ENCODE results near the gene NPAS2. TPM values are rescaled to one million over a fixed set of nuclear protein-coding genes. Genes with fewer than 3 reads are reported as not detected.

NPAS2 gene
- total and polyA plus RNA-seq, 2 donors (not counting 1 experiment from before 2014, with no cell fraction given) = 3.6 to 4.9 TPM

GRCh38 chr2:100789361-100789760, 30.6 kb upstream of the NPAS2 start:
- TF ChIP-seq CTCF (conservative IDR thresholded peaks at IDR 0.05 in 1 of 2, IDR thresholded peaks at IDR 0.05 in 1 of 2; ENCODE audit: low read depth in 1 of 2, low read length in 2 of 2) = no peak
- no peak for TF ChIP-seq EZH2 (IDR thresholded peaks at IDR 0.05; ENCODE audit: low read length, missing control alignments)
- no peak overlapping the region for H3K27ac ChIP-seq (ENCODE audit: insufficient read depth, low read length)
- no peak overlapping the region for H3K4me2 ChIP-seq (ENCODE audit: extremely low read depth, insufficient read depth, low read length)
- no peak overlapping the region for H3K4me3 ChIP-seq (replicated peaks in 1 of 4; ENCODE audit: control extremely low read depth in 1 of 4, insufficient read depth in 1 of 4, low read depth in 3 of 4, low read length in 4 of 4)
- no peak for DNase-seq (ENCODE audit: low read depth in 2 of 2)
- no peaks in the 10 kb centered on the region for H3K36me3 ChIP-seq (ENCODE audit: control insufficient read depth, insufficient read depth, low read length)
- no peak overlapping the region for H3K9ac ChIP-seq (ENCODE audit: insufficient read depth, low read length)
- no peaks in the 10 kb centered on the region for H4K20me1 ChIP-seq (ENCODE audit: control insufficient read depth, extremely low read depth, insufficient read depth, low read length)
- no peaks in the 10 kb centered on the region for H3K79me2 ChIP-seq (ENCODE audit: control insufficient read depth, insufficient read depth, low read length)
- H3K27me3 ChIP-seq (ENCODE audit: control insufficient read depth, insufficient read depth, low read length) = no peaks in the 10 kb centered on the region
- H3K4me1 ChIP-seq (ENCODE audit: control insufficient read depth, extremely low read depth, insufficient read depth, low read length) = no peaks in the 10 kb centered on the region
- H2AFZ ChIP-seq (ENCODE audit: low read length) = no peak overlapping the region
- H3K9me3 ChIP-seq (ENCODE audit: control insufficient read depth, insufficient read depth, low read depth, low read length) = no peaks in the 10 kb centered on the region

GRCh38 chr2:100791294-100791935, 28.5 kb upstream of the NPAS2 start:
- no peaks in the 10 kb centered on the region for H3K79me2 ChIP-seq (ENCODE audit: control insufficient read depth, insufficient read depth, low read length)
- DNase-seq (ENCODE audit: low read depth in 2 of 2) = no peak

GRCh38 chr2:100791936-100792308, 28.0 kb upstream of the NPAS2 start:
- H4K20me1 ChIP-seq (ENCODE audit: control insufficient read depth, extremely low read depth, insufficient read depth, low read length) = no peaks in the 10 kb centered on the region
- no peak overlapping the region for H3K27ac ChIP-seq (ENCODE audit: insufficient read depth, low read length)
- no peak overlapping the region for H2AFZ ChIP-seq (ENCODE audit: low read length)
- no peaks in the 10 kb centered on the region for H3K9me3 ChIP-seq (ENCODE audit: control insufficient read depth, insufficient read depth, low read depth, low read length)
- H3K4me2 ChIP-seq (ENCODE audit: extremely low read depth, insufficient read depth, low read length) = no peak overlapping the region
- H3K36me3 ChIP-seq (ENCODE audit: control insufficient read depth, insufficient read depth, low read length) = no peaks in the 10 kb centered on the region
- H3K4me1 ChIP-seq (ENCODE audit: control insufficient read depth, extremely low read depth, insufficient read depth, low read length) = no peaks in the 10 kb centered on the region
- TF ChIP-seq EZH2 (IDR thresholded peaks at IDR 0.05; ENCODE audit: low read length, missing control alignments) (no peak), CTCF (conservative IDR thresholded peaks at IDR 0.05 in 1 of 2, IDR thresholded peaks at IDR 0.05 in 1 of 2; ENCODE audit: low read depth in 1 of 2, low read length in 2 of 2) (no peak)
- no peak for DNase-seq (ENCODE audit: low read depth in 2 of 2)
- no peaks in the 10 kb centered on the region for H3K79me2 ChIP-seq (ENCODE audit: control insufficient read depth, insufficient read depth, low read length)
- H3K9ac ChIP-seq (ENCODE audit: insufficient read depth, low read length) = no peak overlapping the region
- H3K27me3 ChIP-seq (ENCODE audit: control insufficient read depth, insufficient read depth, low read length) = peaks cover 3% of the 10 kb centered on the region
- no peak overlapping the region for H3K4me3 ChIP-seq (replicated peaks in 1 of 4; ENCODE audit: control extremely low read depth in 1 of 4, insufficient read depth in 1 of 4, low read depth in 3 of 4, low read length in 4 of 4)

More at GRCh38 chr2:100791294-100791935, 28.5 kb upstream of the NPAS2 start:
- TF ChIP-seq CTCF (conservative IDR thresholded peaks at IDR 0.05 in 1 of 2, IDR thresholded peaks at IDR 0.05 in 1 of 2; ENCODE audit: low read depth in 1 of 2, low read length in 2 of 2) (no peak), EZH2 (IDR thresholded peaks at IDR 0.05; ENCODE audit: low read length, missing control alignments) (no peak)
- Histone ChIP-seq H3K4me3 (replicated peaks in 1 of 4; ENCODE audit: control extremely low read depth in 1 of 4, insufficient read depth in 1 of 4, low read depth in 3 of 4, low read length in 4 of 4) (no peak overlapping the region), H3K4me1 (ENCODE audit: control insufficient read depth, extremely low read depth, insufficient read depth, low read length) (no peaks in the 10 kb centered on the region), H3K4me2 (ENCODE audit: extremely low read depth, insufficient read depth, low read length) (no peak overlapping the region), H2AFZ (ENCODE audit: low read length) (no peak overlapping the region), H3K9me3 (ENCODE audit: control insufficient read depth, insufficient read depth, low read depth, low read length) (no peaks in the 10 kb centered on the region), H3K9ac (ENCODE audit: insufficient read depth, low read length) (no peak overlapping the region), H3K27me3 (ENCODE audit: control insufficient read depth, insufficient read depth, low read length) (peaks cover under 1% of the 10 kb centered on the region), H3K27ac (ENCODE audit: insufficient read depth, low read length) (no peak overlapping the region), H4K20me1 (ENCODE audit: control insufficient read depth, extremely low read depth, insufficient read depth, low read length) (no peaks in the 10 kb centered on the region), H3K36me3 (ENCODE audit: control insufficient read depth, insufficient read depth, low read length) (no peaks in the 10 kb centered on the region)
